LHCN-M2 (cell line): ENCODE data around the gene CSPG4. TPM values are rescaled to one million over a fixed set of nuclear protein-coding genes. Genes with fewer than 3 reads are reported as not detected.
"Not testable (repeated sequence)": the region's sequence is repeated elsewhere in the genome, so short reads cannot be mapped to it uniquely, and the experiment has no call there.

ENCODE experiments used
- DNase-seq: peaks from one replicate; pipeline ENCODE4 v3.0.0-alpha.2; 2012; ENCODE audit warnings: low read depth
- total RNA-seq: library from RNA; depleted of rRNA; stranded (reverse); fragments of >200 nt; gene quantifications from 2 replicates; pipeline ENCODE4 v1.2.3, GENCODE V29; 2014

Gene CSPG4
- total RNA-seq, 1 experiment from 2014 or later, result 16.4 TPM

DNA sequence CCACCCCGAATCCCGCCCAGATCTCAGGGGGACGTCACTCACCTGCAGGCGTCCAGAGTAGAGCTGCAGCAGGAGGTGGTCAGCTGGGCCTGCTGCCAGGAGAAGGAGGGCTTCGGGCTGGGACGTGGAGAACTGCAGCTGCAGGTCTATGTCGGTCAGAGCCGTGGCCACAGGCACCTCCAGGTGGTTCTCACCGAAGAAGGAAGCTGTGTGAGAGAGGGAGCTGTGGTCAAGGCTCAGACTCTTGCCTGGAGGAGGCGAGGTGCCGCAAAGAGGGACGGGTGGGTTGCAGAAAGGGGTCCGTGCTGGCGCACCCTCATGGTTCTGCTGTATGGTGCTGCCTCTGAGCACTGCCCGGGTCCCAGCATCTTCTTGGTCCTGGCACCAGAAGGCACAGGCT is 19.6 kb downstream of the CSPG4 start:
- DNase-seq, result not testable (repeated sequence)

DNA sequence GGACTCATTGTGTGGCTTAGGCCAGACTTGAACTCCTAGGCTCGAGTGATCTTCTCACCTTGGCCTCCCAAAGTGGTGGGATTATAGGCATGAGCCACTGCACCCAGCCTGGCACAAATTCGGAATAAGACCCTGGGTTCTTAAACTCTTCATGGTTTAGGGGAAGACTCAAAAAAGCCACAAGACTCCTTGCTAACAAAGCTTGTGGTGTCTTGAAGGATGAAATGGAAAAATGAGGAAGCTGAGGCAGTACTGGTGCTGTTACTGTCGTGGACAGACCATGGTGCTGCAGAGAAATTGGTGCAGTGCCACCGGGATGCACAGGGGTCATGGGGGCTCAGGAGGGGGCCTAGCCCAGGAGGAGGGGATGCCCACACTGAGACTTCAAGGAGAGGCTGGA is 20.3 kb downstream of the CSPG4 start:
- DNase-seq, result not testable (repeated sequence)

- DNase-seq, result not testable (repeated sequence)
These were observed 23.2 kb downstream of the CSPG4 start for GRCh38 chr15:75689429-75689828.

GRCh38 chr15:75688831-75689230 is 23.8 kb downstream of the CSPG4 start:
- DNase-seq, result no peak

DNA sequence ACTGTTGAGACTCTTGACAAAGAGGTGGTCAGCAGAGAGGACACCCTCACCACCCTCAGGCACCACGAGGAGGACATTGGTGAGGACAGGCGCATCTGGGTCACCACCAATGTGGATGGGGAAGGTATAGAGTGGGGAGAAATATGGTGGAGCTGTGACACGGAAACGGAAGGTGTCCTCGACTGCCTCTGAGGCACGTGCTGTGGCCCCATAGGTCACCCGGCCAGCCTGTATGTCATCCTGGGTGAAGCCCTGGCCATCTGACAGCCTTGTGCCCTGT is 24.4 kb downstream of the CSPG4 start:
- no peak for DNase-seq

DNA sequence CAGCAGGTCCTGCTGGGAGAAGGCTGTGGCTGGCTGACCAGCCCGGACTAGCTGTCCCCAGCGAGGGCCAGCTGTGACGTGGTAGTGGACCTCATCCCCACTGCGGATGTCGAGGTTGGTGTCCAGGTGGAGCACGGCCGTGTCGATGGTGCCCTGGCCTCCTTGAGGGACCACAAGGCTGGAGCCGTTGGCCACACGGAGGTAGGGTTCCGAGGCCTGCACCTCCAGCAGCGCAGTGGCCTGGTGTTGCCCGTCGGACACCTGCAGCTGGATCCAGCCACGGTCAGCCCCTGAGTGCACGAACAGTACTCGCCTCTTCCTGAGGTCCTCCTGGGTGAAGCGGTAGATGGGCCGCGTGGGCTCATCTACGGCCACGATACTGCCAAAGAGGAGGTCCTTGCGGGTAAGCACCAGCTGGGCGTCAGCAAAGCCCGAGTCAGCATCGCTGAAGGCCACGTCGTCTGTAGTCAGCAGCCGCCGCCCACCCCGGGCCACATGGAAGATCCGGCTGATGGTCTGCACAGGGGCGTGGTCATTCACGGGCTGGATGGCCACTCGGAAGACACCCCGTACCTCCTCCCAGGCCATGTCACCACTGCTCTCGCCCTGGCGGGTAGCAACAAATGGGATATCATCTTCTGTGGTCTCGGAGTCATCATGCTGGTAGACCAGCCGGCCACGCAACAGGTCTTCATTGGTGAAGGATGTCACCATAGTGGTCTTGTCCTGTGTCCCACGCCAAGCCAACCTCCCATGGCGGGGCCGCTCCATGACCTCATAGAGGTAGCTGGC is 25.0 kb downstream of the CSPG4 start:
- DNase-seq, result no peak

GRCh38 chr15:75686212-75686642 is 26.4 kb downstream of the CSPG4 start:
- peak; percentile 42 for DNase-seq

DNA sequence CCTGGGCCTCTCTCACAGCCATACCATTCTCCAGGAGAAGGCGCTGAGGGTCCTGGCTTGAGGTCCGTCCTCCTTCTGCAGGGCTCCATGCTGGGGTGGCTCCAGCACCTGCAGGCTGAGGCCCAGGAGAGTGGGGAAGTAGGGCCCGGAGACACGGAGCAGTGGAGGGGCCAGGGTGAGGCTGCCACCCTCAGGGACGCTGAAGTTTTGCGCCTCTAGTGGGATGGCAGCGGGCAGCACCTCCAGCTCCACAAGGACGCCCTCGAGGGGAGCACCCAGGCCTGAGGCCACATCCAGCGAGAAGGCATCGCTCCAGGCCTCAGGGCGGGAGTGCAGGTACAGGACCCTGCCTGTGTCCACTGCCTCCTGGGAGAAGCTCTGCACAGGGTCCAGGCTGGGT is 27.5 kb downstream of the CSPG4 start:
- no peak for DNase-seq

DNA sequence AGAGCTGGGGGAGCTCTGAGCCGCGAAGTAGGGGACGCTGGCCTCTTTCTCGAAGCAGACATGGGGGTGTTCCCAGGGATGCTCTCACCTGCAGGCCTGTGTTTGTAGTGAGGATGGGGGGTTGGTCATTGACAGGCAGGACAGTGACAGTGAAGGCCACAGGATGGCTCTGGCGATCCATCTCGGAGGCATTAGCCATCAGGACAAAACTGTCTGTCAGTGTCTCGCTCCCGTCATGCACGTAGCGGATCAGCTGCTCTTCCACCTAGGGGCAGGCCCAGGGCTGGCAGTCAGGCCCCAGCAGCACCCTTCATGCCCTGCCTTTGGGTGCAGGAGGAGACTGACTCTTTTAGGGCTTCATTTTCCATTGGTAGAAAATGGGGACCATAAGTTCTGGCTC is 28.0 kb downstream of the CSPG4 start:
- no peak for DNase-seq

GRCh38 chr15:75683646-75684312 is 28.9 kb downstream of the CSPG4 start:
- peak; percentile 47 for DNase-seq

- no peak for DNase-seq
These were observed 30.2 kb downstream of the CSPG4 start for GRCh38 chr15:75682181-75683135.

GRCh38 chr15:75680007-75680789 is 32.5 kb downstream of the CSPG4 start:
- DNase-seq, result no peak

GRCh38 chr15:75678324-75678690 is 34.3 kb downstream of the CSPG4 start:
- DNase-seq, result not testable (repeated sequence)

DNA sequence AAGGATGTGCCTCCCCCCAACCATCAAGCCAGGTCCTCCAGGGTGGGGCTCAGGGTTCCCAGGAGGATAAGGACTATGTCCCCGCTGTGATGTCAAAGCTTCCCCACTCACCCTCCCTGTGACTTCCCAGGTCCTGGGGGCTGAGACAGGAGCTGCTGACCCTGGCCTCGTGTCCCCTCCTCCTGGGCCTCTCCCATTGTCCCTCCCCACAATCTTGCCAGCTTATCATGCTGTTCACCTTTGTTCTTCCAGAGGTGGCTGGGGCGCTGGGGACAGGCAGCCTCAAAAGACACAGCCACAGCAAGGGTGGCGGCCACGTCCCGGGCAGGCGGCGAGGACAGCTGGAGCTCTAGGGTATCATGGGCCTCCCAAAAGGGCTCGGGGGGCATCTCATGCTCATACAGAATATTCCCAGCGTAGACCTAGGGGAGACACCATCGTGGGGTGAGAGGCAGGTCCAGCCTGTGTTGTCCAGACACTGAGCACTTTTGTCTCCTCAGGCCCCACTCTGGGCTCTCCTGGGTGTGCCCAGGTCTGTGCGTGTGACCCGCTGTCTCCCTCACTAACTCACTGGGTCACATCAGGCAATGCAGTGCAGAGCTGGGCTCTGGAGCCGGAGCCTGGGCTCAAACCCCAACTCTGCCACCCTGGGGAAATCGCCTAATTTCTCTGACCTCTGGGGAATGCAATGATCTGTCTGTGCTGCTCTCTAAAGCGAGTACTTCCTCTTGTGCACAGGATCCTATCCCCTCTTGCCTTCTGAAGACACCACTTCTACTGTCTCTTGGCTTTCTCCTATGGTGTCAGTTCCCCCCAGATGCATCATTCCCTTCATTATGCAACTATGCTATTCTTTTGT is 35.0 kb downstream of the CSPG4 start:
- no peak for DNase-seq

DNA sequence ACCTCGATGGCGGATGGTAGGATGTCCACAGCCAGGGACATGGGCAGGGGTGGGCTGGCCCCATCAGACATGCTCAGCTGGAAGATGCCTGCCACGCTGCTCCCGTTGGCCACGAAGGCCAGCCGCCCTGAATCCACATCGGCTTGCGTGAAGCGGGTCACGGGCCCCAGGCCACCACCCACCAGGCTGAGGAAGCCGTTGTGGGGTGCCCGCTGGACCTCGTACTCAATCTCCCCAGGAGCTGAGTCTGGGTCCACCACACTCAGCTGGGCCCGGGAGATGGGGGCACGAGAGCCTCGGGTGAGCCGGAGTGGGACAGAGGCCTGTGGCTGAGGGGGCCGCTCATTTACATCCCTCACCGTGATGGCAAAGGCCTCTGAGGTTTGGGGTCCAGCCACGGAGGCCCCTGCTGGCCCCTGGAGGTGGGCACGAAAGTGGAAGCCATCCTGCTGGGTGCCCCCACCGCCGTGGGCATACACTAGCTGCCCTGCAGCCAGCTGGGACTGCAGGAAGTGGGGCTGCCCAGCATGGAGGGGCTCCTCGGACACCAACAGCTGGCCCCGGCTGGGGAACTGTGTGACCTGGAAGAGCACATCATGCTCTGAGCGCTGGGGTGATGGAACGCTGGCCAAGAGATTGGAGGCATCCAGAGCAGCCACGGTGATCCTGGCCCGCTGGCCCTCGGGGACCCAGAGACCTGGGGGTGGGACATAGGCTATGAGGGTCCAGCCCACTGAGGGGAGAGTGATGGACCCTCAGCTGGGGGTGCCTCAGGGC is 35.8 kb downstream of the CSPG4 start:
- no peak for DNase-seq

- DNase-seq, result no peak
These were observed 36.9 kb downstream of the CSPG4 start for GRCh38 chr15:75675579-75676404.

GRCh38 chr15:75674366-75674765 is 38.3 kb downstream of the CSPG4 start:
- no peak for DNase-seq

DNA sequence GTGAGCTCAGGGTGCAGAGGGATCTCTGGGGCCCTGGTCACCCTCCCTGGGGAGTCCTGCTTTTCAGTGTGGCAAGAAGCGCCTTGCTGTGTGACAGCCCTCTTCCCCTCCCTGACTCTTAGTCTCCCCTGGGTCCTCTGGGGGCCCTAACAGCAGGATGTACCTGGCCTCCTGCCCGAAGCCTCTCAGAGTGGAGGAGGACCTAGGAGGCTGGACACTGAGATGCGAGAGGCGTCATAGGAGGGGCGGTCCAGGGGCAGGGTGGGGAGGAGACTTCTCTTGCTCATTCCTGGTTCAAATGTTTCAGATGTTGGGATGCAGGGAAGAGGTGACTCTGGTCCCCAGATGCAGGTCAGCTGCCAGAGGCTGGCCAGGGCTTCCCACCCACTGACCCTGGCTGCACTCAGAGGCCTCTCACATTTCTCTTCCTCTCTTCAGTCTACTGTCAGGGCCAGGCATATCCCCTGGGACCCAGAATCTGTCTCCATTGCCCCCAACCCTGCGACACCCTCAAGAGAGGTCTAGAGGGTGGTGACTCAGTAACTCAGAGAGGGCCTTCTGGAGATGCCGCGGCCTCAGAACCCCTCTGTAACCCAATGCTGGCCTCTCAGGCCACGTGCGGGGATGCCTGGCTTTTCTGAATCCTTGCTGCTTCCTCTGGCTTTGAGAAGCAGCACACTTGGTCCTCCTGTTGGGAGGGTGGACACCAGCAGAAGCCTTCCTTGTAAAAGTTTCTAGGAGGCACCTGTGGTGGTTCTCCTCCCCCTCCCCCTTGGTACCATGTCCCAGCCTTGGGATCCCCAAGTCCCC is 39.0 kb downstream of the CSPG4 start:
- peak; percentile 66 for DNase-seq
